ENCODE measurements around the gene MYBPC3.

DNA sequence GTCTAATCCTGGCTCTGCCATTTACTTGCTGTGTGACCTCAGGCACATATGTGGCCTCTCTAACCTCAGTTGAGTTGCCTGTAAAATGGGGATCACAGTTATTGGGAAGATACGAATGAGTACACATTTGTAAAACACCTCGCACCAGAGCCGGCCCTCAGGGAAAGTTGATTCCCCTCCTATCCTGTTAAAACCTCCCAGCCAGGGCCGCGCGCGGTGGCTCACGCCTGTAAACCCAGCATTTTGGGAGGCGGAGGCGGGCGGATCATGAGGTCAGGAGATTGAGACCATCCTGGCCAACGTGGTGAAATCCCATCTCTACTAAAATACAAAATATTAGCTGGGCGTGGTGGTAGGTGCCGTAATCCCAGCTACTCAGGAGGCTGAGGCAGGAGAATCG is 7.8 kb upstream of the MYBPC3 start:
- no peak for TF ChIP-seq CTCF (IDR thresholded peaks at IDR 0.05)
- no peak for TF ChIP-seq ZNF263 (CRISPR knock-in tag; IDR thresholded peaks at IDR 0.05; ENCODE audit: low read depth)
- TF ChIP-seq TEAD4 (CRISPR knock-in tag; IDR thresholded peaks at IDR 0.05) = no peak
- TF ChIP-seq ZNF219 (CRISPR knock-in tag; IDR thresholded peaks at IDR 0.05; ENCODE audit: borderline replicate concordance) = no peak
- TF ChIP-seq NR2C2 (CRISPR knock-in tag; IDR thresholded peaks at IDR 0.05) = no peak
- TF ChIP-seq CREB1 (CRISPR knock-in tag; IDR thresholded peaks at IDR 0.05) = no peak
- no peak for TF ChIP-seq ATF6 (CRISPR knock-in tag; IDR thresholded peaks at IDR 0.05)
- TF ChIP-seq FOXP1 (CRISPR knock-in tag; IDR thresholded peaks at IDR 0.05; ENCODE audit: borderline replicate concordance) = no peak
- TF ChIP-seq, protein P1, sequence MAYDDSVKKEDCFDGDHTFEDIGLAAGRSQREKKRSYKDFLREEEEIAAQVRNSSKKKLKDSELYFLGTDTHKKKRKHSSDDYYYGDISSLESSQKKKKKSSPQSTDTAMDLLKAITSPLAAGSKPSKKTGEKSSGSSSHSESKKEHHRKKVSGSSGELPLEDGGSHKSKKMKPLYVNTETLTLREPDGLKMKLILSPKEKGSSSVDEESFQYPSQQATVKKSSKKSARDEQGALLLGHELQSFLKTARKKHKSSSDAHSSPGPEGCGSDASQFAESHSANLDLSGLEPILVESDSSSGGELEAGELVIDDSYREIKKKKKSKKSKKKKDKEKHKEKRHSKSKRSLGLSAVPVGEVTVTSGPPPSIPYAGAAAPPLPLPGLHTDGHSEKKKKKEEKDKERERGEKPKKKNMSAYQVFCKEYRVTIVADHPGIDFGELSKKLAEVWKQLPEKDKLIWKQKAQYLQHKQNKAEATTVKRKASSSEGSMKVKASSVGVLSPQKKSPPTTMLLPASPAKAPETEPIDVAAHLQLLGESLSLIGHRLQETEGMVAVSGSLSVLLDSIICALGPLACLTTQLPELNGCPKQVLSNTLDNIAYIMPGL (CRISPR knock-in tag; IDR thresholded peaks at IDR 0.05) = no peak
- no peak for TF ChIP-seq NFYB (CRISPR knock-in tag; conservative IDR thresholded peaks at IDR 0.05; ENCODE audit: low read depth)
- no peak for TF ChIP-seq RELA (CRISPR knock-in tag; IDR thresholded peaks at IDR 0.05; ENCODE audit: borderline replicate concordance)

Measured in WTC11 (cell line).